Measurements from ENCODE around the gene BRME1.

The BRME1 gene

DNA sequence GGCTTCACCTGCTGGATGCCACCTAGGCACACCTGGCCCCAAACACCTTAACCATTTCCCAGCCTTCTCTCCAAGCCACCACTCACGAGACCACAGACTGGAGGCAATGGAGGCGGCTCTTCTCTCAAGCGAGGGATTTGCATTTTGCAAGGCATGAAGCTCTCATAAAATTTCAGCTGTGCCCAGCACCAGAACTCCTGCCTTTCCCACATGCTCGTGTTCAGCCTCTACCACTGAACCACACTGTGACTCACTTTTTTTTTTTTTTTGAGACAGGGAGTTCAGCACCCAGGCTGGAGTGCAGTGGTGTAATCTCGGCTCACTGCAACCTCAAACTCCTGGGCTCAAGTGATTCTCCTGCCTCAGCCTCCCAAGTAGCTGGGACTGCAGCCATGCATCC lies 18.4 kb downstream of the BRME1 start:
- TF ChIP-seq CTCF (IDR thresholded peaks at IDR 0.05; ENCODE audit: control insufficient read depth, extremely low read depth, insufficient read depth), result no peak
- DNase-seq (ENCODE audit: low read depth), result no peak
- H3K4me3 ChIP-seq (ENCODE audit: low read depth, low read length), result no peak overlapping the region

- no peak overlapping the region for H3K4me3 ChIP-seq (ENCODE audit: low read depth, low read length)
- no peak for TF ChIP-seq CTCF (IDR thresholded peaks at IDR 0.05; ENCODE audit: control insufficient read depth, extremely low read depth, insufficient read depth)
- no peak for DNase-seq (ENCODE audit: low read depth)
Observed at GRCh38 chr19:13887018-13887436, 18.9 kb downstream of the BRME1 start.

DNA sequence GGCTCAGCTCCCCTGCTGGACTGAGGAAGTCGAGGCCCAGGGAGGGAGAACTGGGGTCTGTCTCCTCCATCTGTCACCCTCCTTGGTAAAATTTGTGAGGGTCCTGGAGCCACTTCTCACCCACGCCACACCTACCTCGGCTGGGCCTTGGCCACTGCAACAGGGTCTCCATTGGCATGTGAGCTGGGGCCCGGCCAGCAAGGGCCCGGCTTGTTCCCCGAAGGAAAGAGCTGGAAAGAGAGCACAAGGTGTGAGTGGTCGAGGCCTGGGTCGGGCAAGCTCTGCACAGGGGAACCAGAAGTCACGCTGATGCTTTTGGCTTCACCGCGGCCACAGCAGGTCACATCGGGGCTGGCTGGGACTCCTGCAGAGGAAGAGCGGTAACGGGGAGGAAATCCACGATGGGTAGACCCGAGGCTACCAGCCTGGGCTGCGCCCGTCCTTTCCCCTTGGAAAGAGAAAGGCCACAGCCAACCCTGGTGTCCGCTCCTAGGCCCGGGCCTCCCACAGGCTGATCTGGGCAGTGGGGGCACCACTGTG lies 20.0 kb downstream of the BRME1 start:
- DNase-seq (ENCODE audit: low read depth), result no peak
- no peak for TF ChIP-seq CTCF (IDR thresholded peaks at IDR 0.05; ENCODE audit: control insufficient read depth, extremely low read depth, insufficient read depth)
- H3K4me3 ChIP-seq (ENCODE audit: low read depth, low read length), result no peak overlapping the region

GRCh38 chr19:13884726-13885591 lies 21.0 kb downstream of the BRME1 start:
- no peak overlapping the region for H3K4me3 ChIP-seq (ENCODE audit: low read depth, low read length)
- DNase-seq (ENCODE audit: low read depth), result no peak
- no peak for TF ChIP-seq CTCF (IDR thresholded peaks at IDR 0.05; ENCODE audit: control insufficient read depth, extremely low read depth, insufficient read depth)

- no peak overlapping the region for H3K4me3 ChIP-seq (ENCODE audit: low read depth, low read length)
- DNase-seq (ENCODE audit: low read depth), result no peak
- no peak for TF ChIP-seq CTCF (IDR thresholded peaks at IDR 0.05; ENCODE audit: control insufficient read depth, extremely low read depth, insufficient read depth)
Observed at GRCh38 chr19:13883516-13884064, 22.3 kb downstream of the BRME1 start.

GRCh38 chr19:13882836-13883235 lies 23.1 kb downstream of the BRME1 start:
- DNase-seq (ENCODE audit: low read depth), result no peak
- no peak for TF ChIP-seq CTCF (IDR thresholded peaks at IDR 0.05; ENCODE audit: control insufficient read depth, extremely low read depth, insufficient read depth)
- no peak overlapping the region for H3K4me3 ChIP-seq (ENCODE audit: low read depth, low read length)
